Measurements from ENCODE around the gene BRSK1. TPM values are rescaled to one million over a fixed set of nuclear protein-coding genes. Genes with fewer than 3 reads are reported as not detected.

Gene BRSK1
- total RNA-seq, 4 donors from 2014 or later, result 0.73 to 1.1 TPM; not detected in 2

GRCh38 chr19:55269299-55269698 is 14.5 kb upstream of the BRSK1 start:
- no peak for TF ChIP-seq POLR2A (IDR thresholded peaks at IDR 0.05)
- TF ChIP-seq, protein P1, sequence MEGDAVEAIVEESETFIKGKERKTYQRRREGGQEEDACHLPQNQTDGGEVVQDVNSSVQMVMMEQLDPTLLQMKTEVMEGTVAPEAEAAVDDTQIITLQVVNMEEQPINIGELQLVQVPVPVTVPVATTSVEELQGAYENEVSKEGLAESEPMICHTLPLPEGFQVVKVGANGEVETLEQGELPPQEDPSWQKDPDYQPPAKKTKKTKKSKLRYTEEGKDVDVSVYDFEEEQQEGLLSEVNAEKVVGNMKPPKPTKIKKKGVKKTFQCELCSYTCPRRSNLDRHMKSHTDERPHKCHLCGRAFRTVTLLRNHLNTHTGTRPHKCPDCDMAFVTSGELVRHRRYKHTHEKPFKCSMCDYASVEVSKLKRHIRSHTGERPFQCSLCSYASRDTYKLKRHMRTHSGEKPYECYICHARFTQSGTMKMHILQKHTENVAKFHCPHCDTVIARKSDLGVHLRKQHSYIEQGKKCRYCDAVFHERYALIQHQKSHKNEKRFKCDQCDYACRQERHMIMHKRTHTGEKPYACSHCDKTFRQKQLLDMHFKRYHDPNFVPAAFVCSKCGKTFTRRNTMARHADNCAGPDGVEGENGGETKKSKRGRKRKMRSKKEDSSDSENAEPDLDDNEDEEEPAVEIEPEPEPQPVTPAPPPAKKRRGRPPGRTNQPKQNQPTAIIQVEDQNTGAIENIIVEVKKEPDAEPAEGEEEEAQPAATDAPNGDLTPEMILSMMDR (IDR thresholded peaks at IDR 0.05), result no peak
- H3K27me3 ChIP-seq, result no peaks in the 10 kb centered on the region
- H3K27ac ChIP-seq, result no peak overlapping the region
- no peak for DNase-seq
- H3K4me1 ChIP-seq, result peaks cover 0 to 5% (median 0%) of the 10 kb centered on the region in 3 donors
- no peaks in the 10 kb centered on the region for H3K9me3 ChIP-seq
- intact Hi-C loops (cut with DNase I), result no loop called here
- 85 to 94% methylated on average over 8 of the region's 8 CpGs for WGBS, 2 donors
- H3K4me3 ChIP-seq, result no peak overlapping the region
- H3K36me3 ChIP-seq, result peaks cover 4 to 65% (median 9%) of the 10 kb centered on the region in 3 donors

GRCh38 chr19:55270172-55270942 is 13.4 kb upstream of the BRSK1 start:
- Histone ChIP-seq H3K27ac (no peak overlapping the region), H3K4me1 (peaks cover 0 to 5% (median 0%) of the 10 kb centered on the region in 3 donors), H3K27me3 (no peaks in the 10 kb centered on the region), H3K36me3 (peaks cover 4 to 67% (median 12%) of the 10 kb centered on the region in 3 donors), H3K4me3 (no peak overlapping the region), H3K9me3 (no peaks in the 10 kb centered on the region)
- WGBS, 2 donors, result 87 to 92% methylated on average over 10 to 25 of the region's 25 CpGs
- intact Hi-C loops (cut with DNase I), result no loop called here
- TF ChIP-seq, protein P1 (IDR thresholded peaks at IDR 0.05), result no peak
- no peak for TF ChIP-seq POLR2A (IDR thresholded peaks at IDR 0.05)
- DNase-seq, result no peak

DNA sequence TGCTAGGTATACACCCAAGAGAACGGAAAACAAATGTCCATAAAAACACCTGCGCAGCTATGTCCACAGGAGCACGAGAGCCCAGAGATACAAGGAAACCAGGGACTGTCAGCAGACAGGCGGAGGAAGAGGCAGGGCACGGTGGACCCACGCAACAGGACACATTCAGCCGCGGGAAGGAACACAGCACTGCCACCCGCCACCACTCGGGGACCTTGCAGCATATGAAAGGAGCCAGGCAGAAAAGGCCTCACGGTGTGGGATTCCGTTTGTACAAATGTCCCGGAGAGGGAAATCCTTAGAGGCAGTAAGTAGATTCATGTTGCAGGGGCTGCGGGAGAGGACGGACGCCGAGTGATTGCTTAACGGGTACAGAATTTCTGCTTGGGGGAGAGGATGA is 11.7 kb upstream of the BRSK1 start:
- peaks cover 4 to 77% (median 14%) of the 10 kb centered on the region in 3 donors for H3K36me3 ChIP-seq
- H3K27me3 ChIP-seq, result no peaks in the 10 kb centered on the region

DNA sequence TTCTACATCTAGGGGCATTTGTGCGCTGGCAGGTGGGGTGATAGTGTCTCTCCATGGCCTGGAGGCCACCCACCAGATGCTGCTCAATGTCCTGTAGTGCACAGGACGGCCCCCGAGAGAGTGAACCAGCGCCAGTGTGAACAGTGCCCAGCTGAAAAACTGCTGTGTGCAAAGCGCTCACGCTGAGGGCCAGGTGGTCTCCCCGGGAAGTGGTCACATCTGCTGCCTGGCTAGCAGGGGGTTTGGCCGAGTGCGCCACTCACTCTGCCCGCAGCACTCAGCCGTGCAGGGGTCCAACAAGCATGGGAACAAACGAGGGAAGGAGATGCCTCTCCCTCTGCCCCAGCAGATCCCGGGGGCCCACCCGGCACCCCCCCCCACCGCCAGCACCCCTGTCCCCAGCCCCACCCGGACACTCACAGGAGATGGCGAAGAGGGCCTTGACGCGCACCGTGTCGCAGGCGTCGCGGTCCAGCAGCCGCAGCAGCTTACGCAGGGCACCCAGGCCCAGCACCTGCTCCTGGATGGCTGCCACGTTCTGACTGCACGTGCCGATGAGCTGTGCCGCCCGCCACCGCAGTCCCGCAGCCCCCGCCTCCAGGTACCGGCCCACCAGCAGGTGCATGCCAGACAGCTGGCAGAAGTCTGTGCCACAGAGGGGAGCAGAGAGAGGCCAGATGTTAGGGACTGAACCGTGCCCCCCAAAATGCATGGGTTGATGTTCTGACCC is 9.7 kb upstream of the BRSK1 start:
- Histone ChIP-seq H3K4me1 (peaks cover 2 to 15% (median 4%) of the 10 kb centered on the region in 3 donors), H3K27ac (no peak overlapping the region), H3K27me3 (no peaks in the 10 kb centered on the region), H3K4me3 (no peak overlapping the region), H3K36me3 (peaks cover 4 to 84% (median 23%) of the 10 kb centered on the region in 3 donors), H3K9me3 (no peaks in the 10 kb centered on the region)
- 90 to 98% methylated on average over 7 to 8 of the region's 36 CpGs for WGBS, 2 donors
- intact Hi-C loops (cut with DNase I), result no loop called here
- TF ChIP-seq, protein P1 (IDR thresholded peaks at IDR 0.05), result no peak
- no peak for TF ChIP-seq POLR2A (IDR thresholded peaks at IDR 0.05)
- no peak for DNase-seq

More for the DNA sequence above, 11.7 kb upstream of the BRSK1 start:
- 90 to 95% methylated on average over 18 of the region's 18 CpGs for WGBS, 2 donors
- no peak for DNase-seq
- Histone ChIP-seq H3K9me3 (no peaks in the 10 kb centered on the region), H3K4me1 (peaks cover 0 to 7% (median 0%) of the 10 kb centered on the region in 3 donors), H3K27ac (no peak overlapping the region), H3K4me3 (no peak overlapping the region)
- no peak for TF ChIP-seq POLR2A (IDR thresholded peaks at IDR 0.05)
- TF ChIP-seq, protein P1 (IDR thresholded peaks at IDR 0.05), result no peak
- intact Hi-C loops (cut with DNase I), result no loop called here
